Measurements from ENCODE around the gene KCNT1.

The KCNT1 gene

DNA sequence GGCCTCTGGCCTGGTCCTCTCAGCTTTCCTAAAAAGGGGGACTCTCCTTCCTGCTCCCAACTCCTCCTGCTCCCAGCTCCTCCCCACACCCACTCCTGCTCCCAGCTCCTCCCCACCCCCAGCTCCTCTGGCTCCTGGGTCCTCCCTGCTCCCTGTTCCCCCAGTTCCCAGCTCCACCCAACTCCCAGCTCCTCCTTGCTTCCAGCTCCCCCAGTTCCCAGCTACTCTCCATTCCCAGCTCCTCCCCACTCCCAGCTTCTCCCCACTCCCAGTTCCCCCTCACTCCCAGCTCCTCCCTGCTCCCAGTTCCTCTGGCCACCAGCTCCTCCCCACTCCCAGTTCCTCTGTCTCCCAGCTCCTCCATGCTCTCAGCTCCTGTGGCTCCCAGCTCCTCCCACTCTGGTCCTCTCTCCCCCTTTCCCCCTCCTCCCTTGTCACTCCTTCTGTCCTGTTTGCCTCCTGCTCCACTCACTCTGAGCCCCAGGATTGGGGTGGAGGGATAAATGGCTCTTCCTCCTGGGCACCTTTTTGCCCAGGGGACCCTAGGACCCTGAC is 75.7 kb downstream of the KCNT1 start:
- TF ChIP-seq, protein P1, sequence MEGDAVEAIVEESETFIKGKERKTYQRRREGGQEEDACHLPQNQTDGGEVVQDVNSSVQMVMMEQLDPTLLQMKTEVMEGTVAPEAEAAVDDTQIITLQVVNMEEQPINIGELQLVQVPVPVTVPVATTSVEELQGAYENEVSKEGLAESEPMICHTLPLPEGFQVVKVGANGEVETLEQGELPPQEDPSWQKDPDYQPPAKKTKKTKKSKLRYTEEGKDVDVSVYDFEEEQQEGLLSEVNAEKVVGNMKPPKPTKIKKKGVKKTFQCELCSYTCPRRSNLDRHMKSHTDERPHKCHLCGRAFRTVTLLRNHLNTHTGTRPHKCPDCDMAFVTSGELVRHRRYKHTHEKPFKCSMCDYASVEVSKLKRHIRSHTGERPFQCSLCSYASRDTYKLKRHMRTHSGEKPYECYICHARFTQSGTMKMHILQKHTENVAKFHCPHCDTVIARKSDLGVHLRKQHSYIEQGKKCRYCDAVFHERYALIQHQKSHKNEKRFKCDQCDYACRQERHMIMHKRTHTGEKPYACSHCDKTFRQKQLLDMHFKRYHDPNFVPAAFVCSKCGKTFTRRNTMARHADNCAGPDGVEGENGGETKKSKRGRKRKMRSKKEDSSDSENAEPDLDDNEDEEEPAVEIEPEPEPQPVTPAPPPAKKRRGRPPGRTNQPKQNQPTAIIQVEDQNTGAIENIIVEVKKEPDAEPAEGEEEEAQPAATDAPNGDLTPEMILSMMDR (conservative IDR thresholded peaks at IDR 0.05; ENCODE audit: low read depth, low read length): no peak
- no peak for DNase-seq (ENCODE audit: low read depth)
- H3K4me3 ChIP-seq (ENCODE audit: low read depth, low read length): no peak overlapping the region

DNA sequence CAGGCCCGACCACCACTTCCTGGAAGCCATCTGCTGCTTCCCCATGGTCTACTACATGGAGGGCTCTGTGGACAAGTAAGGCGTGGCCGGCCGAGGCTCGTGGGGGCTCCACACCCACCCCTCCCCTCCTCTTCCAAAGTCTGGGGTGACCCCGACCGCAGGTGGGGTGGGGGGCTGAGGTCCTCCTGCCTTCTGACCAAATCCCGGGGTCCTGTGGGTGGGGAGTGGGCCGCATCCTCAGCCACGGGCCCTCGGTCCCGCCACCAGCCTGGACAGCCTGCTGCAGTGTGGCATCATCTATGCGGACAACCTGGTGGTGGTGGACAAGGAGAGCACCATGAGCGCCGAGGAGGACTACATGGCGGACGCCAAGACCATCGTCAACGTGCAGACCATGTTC is 76.4 kb downstream of the KCNT1 start:
- DNase-seq (ENCODE audit: low read depth): no peak
- TF ChIP-seq, protein P1 (conservative IDR thresholded peaks at IDR 0.05; ENCODE audit: low read depth, low read length): no peak
- H3K4me3 ChIP-seq (ENCODE audit: low read depth, low read length): no peak overlapping the region

DNA sequence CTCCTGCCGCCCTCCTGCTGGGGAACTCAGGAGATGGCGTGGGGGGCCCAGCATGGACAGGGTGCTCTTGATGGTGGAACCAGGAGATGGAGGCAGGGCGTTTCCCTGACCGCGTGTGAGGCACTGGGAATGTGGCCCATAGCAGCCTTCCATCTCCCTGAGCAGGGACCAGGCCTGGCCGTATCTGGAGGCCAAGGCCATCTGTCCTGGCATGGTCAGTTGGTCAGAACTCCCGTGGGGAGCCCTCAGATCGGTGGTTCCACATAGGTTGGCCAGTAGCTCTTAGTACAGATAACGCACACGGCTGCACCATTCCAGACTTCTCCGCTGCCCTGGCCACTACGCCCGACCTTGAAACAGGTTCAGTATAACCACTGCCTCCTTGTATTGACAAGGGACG is 77.6 kb downstream of the KCNT1 start:
- TF ChIP-seq, protein P1 (conservative IDR thresholded peaks at IDR 0.05; ENCODE audit: low read depth, low read length): no peak
- no peak for DNase-seq (ENCODE audit: low read depth)
- H3K4me3 ChIP-seq (ENCODE audit: low read depth, low read length): no peak overlapping the region

DNA sequence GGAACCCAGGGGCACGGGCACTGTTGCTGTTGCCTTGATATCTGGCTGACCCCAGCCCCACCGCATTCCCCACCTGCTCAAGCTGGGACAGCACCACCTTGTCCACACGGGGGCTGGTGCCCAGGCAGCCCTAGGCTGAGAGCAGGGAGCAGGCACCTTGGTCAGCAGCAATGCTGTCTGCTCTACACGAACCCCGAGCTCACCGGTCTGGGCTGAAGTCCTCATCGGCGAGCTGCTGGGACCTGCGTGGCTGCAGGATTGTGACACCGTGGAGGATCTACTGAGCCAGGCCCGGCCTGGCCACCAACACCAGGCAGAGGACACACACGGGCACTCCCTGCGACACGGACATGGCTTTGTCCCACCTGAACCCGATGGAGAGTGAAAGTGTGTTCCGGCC is 78.1 kb downstream of the KCNT1 start:
- no peak overlapping the region for H3K4me3 ChIP-seq (ENCODE audit: low read depth, low read length)
- DNase-seq (ENCODE audit: low read depth): no peak
- TF ChIP-seq, protein P1 (conservative IDR thresholded peaks at IDR 0.05; ENCODE audit: low read depth, low read length): no peak

DNA sequence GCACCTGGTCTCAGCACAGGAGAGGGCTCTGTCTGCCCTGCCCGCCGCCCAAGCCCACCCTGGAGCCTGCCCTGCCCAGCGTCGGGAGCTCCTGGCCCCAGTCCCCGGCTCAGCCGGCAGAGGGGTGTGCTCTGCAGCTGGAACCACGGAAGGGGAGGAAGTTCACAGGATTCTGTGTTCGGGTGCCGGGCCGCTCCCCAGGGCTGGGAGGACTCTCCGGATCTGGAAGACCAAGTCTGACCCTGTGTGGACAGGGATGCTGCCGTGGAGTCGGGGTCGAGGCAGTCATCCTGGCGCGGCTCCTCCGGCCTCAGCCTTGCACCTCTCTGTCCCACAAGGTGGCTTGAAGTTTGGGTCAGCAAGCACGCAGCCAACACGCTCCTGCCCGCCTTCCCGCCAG is 78.6 kb downstream of the KCNT1 start:
- DNase-seq (ENCODE audit: low read depth): no peak
- H3K4me3 ChIP-seq (ENCODE audit: low read depth, low read length): no peak overlapping the region
- TF ChIP-seq, protein P1 (conservative IDR thresholded peaks at IDR 0.05; ENCODE audit: low read depth, low read length): no peak

DNA sequence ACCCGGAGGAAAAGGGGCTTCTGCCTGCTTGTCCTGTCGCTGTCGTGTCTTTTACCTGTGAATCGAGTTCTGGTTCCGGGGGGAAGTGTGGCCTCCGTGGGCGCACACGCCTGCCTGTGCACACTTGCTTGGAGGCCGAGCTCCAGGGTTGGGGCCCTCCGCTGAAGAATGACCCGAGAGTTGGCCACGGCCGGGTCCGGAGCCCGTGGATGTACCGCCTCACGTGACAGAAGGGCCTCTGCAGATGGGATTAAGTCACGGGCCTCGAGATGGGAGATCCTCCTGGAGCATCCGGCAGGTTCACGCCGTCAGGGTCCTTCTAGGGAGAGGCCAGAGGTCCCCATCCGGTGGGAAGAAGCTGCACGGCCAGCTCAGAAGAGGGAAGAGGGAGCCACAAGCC is 81.0 kb downstream of the KCNT1 start:
- H3K4me3 ChIP-seq (ENCODE audit: low read depth, low read length): no peak overlapping the region
- no peak for DNase-seq (ENCODE audit: low read depth)
- TF ChIP-seq, protein P1 (conservative IDR thresholded peaks at IDR 0.05; ENCODE audit: low read depth, low read length): no peak

DNA sequence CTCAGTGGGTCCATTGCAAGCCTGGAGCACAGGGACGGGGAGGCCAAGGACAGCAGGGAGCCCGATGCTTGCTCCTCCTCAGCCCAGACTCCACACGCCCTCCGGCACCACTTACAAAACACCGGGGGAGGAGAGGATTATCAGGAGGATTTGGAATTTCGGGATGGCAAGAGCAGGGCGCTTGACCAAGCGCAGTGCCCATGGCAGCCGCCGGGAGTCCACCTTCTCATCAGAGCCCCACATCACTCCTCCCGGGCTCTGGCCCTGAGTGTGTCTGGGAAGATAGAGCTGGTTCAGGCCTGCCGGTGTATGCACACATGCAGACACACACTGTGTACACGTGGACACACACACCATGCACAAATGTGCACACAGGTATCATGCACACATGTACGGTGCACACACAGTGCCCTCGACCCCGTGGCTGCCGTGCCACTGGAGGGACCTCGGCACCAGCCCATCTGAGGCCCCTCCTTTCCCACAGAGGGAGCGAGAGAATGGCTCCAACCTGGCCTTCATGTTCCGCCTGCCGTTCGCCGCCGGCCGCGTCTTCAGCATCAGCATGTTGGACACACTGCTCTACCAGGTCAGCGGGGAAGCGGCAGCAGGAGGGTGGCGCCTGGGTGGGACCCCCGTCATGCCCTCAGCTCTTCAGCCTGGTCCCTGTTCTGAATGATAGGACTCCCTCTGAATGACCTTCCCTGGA is 81.7 kb downstream of the KCNT1 start:
- DNase-seq (ENCODE audit: low read depth): no peak
- TF ChIP-seq, protein P1 (conservative IDR thresholded peaks at IDR 0.05; ENCODE audit: low read depth, low read length): no peak
- H3K4me3 ChIP-seq (ENCODE audit: low read depth, low read length): no peak overlapping the region

All from choroid plexus epithelial cell (primary cell).